ENCODE data around the gene DERA. TPM values are rescaled to one million over a fixed set of nuclear protein-coding genes. Genes with fewer than 3 reads are reported as not detected.

The DERA gene
- total and polyA plus RNA-seq, 9 of the 15 experiments (the other 6 are each of a cell fraction or from before 2014, with no cell fraction given): 5.5 to 15.5 (median 7.8) TPM

DNA sequence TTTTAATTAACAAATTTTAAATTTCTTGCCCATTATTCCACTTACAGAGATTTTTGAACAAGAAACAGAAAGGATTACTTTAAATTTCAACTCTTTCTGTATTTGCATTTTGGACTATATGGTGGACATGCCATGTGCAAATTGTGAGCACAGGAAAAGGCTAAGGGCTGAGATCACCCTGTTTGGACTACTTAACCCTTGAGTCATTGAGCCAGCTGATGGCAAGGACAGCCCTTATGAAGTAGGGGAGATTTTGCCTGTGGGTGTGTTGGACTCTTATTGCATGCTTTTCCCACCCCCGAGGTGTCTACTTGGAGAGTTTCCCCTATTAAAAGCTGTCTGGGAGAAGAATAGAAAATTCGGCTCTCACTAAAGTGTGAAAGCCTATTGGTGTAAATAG lies 17.2 kb downstream of the DERA start:
- Histone ChIP-seq H3K9me1 (ENCODE audit: control insufficient read depth, insufficient read depth, low read length) (no peaks in the 10 kb centered on the region), H3K9ac (ENCODE audit: insufficient read depth in 1 of 2, low read depth in 2 of 2, low read length in 2 of 2) (no peak overlapping the region), H3K4me1 (replicated peaks in 1 of 2; ENCODE audit: control insufficient read depth in 2 of 2, insufficient read depth in 2 of 2, low read length in 2 of 2) (no peaks in the 10 kb centered on the region), H3K4me3 (no peak overlapping the region), H2AFZ (ENCODE audit: low read depth, low read length) (no peak overlapping the region), H3K9me3 (replicated peaks; ENCODE audit: control insufficient read depth, insufficient read depth, low read depth, low read length) (no peaks in the 10 kb centered on the region), H3K36me3 (ENCODE audit: control insufficient read depth, insufficient read depth, low read length) (no peaks in the 10 kb centered on the region), H3K27me3 (ENCODE audit: control insufficient read depth in 2 of 2, insufficient read depth in 2 of 2, low read length in 2 of 2) (no peaks in the 10 kb centered on the region), H4K20me1 (replicated peaks; ENCODE audit: control insufficient read depth, insufficient read depth, low read length) (no peaks in the 10 kb centered on the region), H3K79me2 (ENCODE audit: control insufficient read depth, insufficient read depth, low read length) (no peaks in the 10 kb centered on the region), H3K27ac (ENCODE audit: extremely low read depth, low read depth, low read length) (no peak overlapping the region), H3K4me2 (ENCODE audit: insufficient read depth, low read length) (no peak overlapping the region)
- no peak for FAIRE-seq
- BruUV-seq (replicated peaks): no TSS peak
- 6% methylated on average over 2 of the region's 2 CpGs for WGBS (ENCODE audit: insufficient coverage, low coverage, missing lambda C conversion rate)
- CTCF ChIA-PET (ENCODE audit: low intra/inter-chr PET ratio): no interaction called here
- intact Hi-C loops (cut with micrococcal nuclease): no loop called here
- no peak for ATAC-seq
- POLR2A ChIA-PET: interaction anchor here (0.6 kb wide), 1 partner anchor 44 kb away, joined by 3 read pairs; no protein-coding TSS in a partner anchor
- TF ChIP-seq, protein P1, sequence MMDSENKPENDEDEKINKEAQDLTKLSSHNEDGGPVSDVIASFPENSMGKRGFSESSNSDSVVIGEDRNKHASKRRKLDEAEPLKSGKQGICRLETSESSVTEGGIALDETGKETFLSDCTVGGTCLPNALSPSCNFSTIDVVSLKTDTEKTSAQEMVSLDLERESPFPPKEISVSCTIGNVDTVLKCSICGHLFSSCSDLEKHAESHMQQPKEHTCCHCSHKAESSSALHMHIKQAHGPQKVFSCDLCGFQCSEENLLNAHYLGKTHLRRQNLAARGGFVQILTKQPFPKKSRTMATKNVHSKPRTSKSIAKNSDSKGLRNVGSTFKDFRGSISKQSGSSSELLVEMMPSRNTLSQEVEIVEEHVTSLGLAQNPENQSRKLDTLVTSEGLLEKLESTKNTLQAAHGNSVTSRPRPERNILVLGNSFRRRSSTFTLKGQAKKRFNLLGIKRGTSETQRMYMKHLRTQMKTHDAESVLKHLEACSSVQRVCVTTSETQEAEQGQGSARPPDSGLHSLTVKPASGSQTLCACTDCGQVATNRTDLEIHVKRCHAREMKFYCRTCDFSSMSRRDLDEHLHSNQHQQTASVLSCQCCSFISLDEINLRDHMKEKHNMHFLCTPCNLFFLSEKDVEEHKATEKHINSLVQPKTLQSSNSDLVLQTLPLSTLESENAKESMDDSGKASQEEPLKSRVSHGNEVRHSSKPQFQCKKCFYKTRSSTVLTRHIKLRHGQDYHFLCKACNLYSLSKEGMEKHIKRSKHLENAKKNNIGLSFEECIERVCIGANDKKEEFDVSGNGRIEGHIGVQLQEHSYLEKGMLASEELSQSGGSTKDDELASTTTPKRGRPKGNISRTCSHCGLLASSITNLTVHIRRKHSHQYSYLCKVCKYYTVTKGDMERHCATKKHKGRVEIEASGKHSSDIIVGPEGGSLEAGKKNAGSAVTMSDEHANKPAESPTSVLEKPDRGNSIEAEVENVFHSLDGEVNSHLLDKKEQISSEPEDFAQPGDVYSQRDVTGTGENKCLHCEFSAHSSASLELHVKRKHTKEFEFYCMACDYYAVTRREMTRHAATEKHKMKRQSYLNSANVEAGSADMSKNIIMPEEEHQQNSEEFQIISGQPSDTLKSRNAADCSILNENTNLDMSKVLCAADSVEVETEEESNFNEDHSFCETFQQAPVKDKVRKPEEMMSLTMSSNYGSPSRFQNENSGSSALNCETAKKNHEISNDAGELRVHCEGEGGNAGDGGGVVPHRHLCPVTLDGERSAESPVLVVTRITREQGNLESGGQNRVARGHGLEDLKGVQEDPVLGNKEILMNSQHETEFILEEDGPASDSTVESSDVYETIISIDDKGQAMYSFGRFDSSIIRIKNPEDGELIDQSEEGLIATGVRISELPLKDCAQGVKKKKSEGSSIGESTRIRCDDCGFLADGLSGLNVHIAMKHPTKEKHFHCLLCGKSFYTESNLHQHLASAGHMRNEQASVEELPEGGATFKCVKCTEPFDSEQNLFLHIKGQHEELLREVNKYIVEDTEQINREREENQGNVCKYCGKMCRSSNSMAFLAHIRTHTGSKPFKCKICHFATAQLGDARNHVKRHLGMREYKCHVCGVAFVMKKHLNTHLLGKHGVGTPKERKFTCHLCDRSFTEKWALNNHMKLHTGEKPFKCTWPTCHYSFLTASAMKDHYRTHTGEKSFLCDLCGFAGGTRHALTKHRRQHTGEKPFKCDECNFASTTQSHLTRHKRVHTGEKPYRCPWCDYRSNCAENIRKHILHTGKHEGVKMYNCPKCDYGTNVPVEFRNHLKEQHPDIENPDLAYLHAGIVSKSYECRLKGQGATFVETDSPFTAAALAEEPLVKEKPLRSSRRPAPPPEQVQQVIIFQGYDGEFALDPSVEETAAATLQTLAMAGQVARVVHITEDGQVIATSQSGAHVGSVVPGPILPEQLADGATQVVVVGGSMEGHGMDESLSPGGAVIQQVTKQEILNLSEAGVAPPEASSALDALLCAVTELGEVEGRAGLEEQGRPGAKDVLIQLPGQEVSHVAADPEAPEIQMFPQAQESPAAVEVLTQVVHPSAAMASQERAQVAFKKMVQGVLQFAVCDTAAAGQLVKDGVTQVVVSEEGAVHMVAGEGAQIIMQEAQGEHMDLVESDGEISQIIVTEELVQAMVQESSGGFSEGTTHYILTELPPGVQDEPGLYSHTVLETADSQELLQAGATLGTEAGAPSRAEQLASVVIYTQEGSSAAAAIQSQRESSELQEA (IDR thresholded peaks at IDR 0.05; ENCODE audit: low read depth): no peak
- TF ChIP-seq, protein P2, sequence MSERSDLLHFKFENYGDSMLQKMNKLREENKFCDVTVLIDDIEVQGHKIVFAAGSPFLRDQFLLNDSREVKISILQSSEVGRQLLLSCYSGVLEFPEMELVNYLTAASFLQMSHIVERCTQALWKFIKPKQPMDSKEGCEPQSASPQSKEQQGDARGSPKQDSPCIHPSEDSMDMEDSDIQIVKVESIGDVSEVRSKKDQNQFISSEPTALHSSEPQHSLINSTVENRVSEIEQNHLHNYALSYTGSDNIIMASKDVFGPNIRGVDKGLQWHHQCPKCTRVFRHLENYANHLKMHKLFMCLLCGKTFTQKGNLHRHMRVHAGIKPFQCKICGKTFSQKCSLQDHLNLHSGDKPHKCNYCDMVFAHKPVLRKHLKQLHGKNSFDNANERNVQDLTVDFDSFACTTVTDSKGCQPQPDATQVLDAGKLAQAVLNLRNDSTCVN (CRISPR knock-in tag; IDR thresholded peaks at IDR 0.05): no peak
- TF ChIP-seq CHD2 (IDR thresholded peaks at IDR 0.05; ENCODE audit: low read depth, low read length) (no peak), PHF8 (IDR thresholded peaks at IDR 0.05; ENCODE audit: borderline replicate concordance, low read length) (no peak), HDAC8 (tag; IDR thresholded peaks at IDR 0.05) (no peak), TCF7 (IDR thresholded peaks at IDR 0.05; ENCODE audit: borderline replicate concordance) (no peak), ZNF830 (CRISPR knock-in tag; IDR thresholded peaks at IDR 0.05) (no peak), SIN3A (IDR thresholded peaks at IDR 0.05; ENCODE audit: borderline replicate concordance in 2 of 2, control insufficient read depth in 1 of 2, low read depth in 2 of 2, low read length in 2 of 2) (no peak), SMAD1 (IDR thresholded peaks at IDR 0.05; ENCODE audit: low read depth, low read length, partially characterized antibody) (no peak), RNF2 (IDR thresholded peaks at IDR 0.05) (no peak)
- DNase-seq (ENCODE audit: extremely low read depth in 1 of 4, low spot score in 3 of 4): no peak
- in situ Hi-C loops (cut with MboI): no loop called here

All from K562 (cell line).